NOMO-1 (cell line): ENCODE measurements around the gene ARID1B.

ENCODE experiments used
- DNase-seq, 2 experiments: peaks; one replicate each; lab custom pipeline; 2025; ENCODE audit not compliant: unreplicated experiment in 2 of 2; lab: John Stamatoyannopoulos, UW

ARID1B gene

DNA sequence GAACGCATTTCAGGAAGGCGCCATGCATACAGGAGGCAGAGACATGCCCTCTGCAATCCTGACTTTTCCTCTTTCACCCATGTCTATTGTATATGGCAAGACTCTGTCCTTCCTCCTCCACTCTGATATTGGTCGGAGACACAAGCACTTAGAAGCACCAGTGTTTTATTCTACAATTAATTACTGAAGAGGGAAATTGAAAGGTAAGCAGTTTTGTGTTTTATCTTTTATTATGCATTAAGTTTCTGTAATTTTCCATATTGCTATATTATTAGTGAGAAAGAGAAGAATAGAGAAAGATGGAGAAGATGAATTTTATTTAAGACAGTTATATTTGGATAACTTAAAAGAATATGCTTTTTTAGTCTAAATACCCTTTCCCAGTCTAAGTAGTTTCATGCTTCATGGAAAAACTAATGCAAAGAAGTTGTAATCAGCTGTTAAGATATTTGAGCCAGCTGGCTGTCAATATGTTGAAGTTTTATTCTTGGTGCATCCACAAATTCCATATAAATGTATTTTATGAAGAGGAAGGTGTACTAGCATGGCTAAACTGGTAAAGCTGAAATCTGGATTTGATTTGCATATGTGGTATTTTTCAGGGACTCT lies 13.6 kb downstream of the ARID1B start:
- no peak for DNase-seq

DNA sequence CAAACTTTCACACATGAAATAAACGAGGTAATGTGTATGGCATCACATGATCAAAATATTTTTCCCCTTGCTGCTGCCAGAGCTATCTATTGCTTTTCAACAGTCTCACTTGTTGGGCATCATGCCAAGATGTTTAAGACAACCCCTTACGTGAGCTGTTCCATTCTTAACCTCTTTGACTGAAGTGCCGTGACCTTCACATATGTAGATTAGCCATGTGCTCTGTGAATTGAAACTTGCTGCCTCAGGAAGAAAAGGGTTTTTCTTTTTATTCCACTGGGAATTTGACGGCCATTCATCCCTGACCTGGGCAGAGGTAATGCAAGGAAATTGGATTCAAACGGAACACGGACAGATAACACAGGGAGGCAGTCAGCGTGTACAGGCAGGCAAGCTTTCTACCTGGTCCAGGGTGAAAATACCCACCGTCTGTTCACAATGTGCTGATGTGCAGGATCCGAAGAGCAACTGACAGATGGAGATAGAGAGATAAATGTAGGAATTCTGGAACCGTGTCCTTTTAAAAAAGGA lies 14.2 kb downstream of the ARID1B start:
- no peak for DNase-seq

DNA sequence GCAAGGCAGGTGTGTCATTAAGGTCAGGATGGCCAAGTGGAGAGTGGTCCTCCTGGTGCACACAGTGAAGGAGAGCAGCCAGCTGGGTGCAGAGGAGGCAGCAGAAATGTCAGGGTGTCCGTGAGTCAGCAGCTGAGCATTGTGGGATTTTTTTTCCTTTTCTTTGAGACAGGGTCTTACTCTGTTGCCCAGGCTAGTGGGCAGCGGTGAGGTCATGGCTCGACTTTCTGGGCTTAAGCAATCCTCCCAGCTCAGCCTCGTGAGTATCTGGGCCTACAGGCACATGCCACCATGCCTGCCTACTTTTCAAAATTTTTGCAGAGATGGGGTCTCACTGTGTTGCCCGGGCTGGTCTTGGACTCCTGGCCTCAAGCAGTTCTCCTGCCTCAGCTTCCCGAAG lies 16.0 kb downstream of the ARID1B start:
- no peak for DNase-seq

DNA sequence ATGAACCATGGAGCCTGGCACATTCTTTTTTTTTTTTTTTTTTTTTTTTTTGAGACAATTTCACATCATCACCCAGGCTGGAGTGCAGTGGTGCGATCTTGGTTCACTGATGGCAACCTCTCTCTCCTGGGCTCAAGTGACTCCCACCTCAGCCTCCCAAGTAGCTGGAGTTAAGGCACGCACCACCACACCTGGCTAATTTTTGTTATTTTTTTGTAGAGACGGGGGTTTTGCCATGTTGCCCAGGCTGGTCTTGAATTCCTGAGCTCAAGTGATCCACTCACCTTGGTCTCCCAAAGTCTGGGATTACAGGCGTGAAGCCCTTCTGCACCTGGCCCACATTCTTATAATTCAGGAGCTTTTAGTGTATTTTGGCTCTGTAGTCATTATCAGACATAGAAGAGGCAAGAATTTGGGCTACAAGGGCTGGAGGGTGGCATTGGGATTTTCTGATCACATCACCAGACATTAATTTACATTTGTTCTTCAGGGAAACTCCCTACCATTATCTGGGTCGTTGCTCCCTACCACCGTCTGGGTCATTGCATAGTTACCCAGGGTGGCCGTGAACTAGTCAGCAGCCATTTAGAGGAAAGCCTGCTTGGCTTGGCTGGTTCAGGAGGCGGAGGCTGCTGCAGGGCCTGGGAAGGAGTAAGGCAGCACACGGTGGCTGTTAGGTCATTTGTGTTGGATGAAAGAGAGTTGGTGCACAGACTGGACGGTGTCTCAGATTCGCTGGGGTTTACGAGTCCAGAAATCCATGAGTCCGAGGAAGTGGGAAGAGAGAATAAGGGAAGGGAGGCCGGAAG lies 17.6 kb downstream of the ARID1B start:
- DNase-seq, result no peak

DNA sequence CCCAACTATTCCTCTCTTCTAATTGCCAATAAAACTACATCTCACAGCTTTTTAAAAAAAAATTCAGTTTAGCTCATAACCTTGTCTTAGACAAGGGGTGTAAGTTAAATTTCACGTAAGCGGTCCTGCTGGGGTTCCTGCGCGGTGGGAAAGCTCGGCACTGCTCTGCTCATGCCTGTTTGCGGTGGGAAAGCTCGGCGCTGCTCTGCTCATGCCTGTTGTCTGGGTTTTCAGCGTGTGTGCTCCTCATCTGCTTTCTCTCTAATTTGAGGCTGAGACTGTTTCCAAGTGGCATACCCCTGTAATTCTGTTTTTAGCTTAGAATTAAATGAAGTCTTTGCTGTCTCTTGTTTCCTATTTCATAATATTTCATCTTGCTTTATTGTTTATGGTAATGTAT lies 18.6 kb downstream of the ARID1B start:
- no peak for DNase-seq

DNA sequence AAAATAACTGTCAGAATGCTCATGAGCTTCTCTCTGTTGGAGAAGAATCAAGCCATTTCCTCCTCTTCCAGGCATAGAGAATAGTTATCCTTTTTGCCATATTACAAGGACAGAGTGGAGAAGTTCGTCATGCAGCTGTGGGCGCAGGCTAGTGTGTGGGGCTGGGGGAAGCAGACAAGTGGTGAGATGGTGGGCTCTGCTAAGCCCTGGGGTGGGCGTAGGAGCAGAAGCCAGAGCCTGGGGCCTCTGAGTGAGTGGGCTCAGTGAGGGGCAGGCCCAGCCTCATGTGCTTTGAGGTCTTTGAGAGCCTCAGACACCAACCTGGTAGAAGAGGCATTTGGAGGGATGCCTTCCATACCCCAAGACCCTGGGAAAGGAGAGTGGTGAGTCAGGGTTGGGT lies 19.4 kb downstream of the ARID1B start:
- no peak for DNase-seq

DNA sequence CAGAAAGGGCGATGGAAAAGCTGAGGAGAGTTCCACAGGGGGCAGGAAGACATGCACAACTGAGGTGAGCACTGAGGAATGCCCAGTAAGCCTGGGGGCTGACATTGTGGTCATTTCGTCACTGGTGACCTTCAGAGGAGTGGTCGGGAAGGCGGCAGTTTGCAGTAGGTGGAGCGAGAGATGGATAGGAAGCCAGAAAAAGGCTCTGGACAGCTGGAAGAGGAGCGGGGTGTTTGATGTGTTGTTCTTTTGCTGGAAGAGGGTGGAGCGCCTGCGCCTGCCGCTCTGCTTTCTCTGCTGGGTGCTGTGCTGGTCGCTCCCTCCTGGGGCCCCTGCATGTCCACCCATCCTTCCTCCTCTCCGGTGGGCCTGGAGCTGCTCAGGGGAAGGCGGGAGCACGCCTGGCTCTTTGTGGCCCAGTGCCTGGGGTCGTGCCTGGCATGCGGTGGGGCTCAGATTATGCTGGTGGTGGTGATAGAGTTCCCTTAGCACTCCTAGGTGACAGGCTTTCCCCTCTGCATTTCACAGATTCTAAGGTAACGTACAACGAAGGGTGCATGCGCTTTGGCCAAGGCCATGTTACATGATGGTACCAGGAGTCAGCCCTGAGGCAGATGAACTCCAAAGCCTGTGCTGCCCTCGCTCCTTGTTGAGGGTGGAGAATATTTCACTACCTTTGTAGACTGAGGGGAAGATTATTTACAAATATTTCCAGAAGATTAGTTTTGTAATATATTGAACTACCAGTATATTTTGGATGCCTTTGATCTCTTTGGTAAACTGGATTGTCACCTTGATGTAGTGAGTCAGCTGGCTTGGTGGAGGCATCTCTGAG lies 20.9 kb downstream of the ARID1B start:
- DNase-seq, result no peak

DNA sequence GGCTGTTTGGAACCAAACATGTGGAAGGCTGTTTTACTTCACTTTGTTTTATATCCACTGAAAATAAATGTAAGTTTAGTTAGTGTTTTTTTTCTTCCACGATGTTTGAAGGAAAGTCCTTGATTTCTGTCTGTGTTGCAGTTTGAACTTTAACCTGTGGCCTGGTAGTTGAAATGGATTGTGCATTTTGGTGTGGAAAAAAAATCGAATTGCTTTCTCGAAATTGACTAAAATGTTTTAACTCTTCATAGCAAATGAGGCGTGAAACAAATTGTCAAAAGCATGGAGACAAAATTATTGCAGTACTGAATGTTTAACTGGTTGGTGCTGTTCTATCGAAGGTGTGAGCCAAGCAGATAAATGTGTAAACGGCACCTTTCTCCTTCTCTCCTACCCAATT lies 24.5 kb downstream of the ARID1B start:
- no peak for DNase-seq

DNA sequence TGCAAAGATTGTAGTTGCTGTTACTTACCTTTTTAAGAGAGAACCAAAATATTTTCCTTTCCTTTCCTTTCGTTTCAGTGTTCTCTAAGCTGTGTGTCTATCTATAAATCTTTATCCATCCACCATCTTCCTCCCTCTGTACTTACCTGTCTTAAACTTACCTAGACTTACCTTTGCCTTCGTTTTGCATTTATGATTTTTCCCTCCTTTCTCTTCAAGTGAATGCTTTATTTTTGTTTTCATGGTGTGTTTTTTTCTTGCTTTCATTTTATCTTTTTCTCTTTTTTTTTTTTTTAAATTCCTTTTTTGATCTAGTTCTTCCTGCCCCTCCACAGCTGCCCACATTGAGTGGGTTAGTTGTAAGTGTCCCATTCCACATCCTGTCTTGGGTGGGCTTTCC lies 26.2 kb downstream of the ARID1B start:
- DNase-seq, result no peak

DNA sequence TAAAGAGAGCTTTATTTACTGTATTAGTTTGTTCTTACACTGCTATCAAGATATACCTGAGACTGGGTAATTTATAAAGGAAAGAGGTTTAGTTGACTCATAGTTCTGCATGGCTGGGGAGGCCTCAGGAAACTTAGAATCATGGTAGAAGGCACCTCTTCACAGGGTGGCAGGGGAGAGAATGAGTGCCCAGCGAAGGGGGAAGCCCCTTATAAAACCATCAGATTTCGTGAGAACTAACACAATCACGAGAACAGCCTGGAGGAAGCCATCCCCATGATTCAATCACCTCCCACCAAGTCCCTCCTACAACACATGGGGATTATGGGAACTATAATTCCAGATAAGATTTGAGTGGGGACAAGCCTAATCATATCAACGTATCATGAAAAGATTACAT lies 27.2 kb downstream of the ARID1B start:
- no peak for DNase-seq

DNA sequence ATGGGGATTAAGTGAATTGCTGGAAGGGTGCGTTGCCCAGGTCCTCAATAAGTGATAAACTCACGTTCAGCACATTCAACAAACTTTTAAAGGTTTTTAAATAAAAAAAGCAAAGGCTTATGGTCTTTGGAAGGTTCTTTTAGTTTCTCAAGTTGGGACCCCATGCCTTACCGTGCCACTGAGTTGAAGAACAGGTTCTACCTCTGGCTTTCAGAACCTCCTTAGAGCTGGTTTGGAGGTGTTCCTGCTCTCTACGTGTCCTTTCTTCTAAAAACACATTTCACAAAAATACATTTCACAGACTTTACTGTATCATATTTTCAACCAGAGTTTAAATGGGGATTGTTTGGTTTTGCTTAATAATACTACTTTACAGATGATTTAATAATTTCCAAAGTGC lies 29.0 kb downstream of the ARID1B start:
- no peak for DNase-seq

DNA sequence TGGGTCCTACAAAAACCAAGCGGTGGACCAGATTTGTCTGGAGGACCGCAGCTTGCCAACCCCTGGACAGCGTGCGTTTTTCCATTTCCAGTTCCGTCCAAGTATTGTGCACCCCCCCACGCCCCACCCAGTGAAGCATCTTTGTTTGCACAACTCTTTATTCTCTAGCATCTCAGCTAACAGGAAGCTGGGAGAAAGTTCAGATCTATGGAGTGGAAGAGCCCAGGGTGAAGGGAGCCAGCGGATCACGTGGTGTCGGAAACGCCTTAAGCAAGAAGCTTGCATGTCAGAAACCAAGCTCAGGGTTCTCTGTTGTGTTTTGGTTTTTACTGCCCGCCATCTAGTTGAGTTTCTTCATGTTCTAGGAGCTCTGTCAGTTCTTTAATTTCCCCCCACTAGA lies 29.9 kb downstream of the ARID1B start:
- DNase-seq, result peak; percentile 36 to 40

DNA sequence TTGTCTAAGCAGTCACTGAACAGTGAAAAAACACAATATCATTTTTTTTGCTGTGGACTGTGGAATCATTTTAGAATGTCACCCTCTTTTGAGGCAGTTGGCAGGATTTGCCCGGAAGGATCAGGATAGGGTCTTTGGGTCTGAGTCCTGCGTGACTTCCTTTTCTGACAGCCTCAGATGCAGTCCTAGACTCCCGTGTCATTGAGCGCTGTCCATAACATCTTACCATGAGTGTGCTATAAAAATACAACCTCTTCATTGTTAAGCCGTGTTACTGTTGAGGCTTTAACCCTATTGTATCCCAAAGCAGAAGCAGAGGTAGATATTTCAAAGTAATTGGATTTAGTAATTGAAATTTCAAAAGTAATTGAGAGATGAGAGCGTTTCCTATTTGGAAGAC lies 30.6 kb downstream of the ARID1B start:
- no peak for DNase-seq

DNA sequence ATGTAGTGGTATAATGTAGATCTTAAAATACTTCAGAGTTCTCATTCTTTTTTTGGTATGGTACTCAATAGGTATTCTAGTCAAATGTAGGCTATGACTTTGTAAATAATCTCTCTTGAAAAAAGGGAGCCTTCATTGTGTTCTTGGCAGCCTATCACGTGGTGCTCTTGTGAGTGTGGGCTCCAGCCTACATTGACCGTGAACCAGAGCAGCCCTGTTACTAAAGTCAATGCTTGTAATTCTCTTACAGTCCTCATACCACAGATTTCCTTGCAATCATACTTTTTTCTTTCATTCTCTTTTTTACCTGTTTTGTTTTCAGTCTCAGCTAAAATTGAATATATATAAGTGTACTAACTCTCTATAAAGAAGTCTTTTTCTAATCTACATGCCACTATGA lies 31.1 kb downstream of the ARID1B start:
- no peak for DNase-seq

DNA sequence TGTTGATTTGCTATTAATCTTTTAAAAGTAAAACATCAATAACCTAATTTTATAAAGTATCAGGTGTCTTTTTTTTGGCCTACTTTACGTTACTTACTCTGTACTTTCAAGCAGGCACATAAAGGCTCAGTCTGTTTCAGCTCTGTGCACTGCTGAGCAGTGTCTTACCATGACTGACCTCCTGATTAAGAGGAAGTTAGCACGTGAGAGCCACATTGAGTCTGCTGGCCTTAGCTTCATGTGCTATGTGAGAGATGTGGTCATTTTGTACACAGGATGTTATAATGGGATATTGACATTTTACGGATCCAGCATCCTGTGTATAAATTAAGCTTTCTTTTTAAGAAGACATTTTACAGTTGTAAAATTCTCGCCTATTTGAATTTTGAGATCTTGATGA lies 31.9 kb downstream of the ARID1B start:
- DNase-seq, result peak in 1 of 2 experiments; percentile 44

DNA sequence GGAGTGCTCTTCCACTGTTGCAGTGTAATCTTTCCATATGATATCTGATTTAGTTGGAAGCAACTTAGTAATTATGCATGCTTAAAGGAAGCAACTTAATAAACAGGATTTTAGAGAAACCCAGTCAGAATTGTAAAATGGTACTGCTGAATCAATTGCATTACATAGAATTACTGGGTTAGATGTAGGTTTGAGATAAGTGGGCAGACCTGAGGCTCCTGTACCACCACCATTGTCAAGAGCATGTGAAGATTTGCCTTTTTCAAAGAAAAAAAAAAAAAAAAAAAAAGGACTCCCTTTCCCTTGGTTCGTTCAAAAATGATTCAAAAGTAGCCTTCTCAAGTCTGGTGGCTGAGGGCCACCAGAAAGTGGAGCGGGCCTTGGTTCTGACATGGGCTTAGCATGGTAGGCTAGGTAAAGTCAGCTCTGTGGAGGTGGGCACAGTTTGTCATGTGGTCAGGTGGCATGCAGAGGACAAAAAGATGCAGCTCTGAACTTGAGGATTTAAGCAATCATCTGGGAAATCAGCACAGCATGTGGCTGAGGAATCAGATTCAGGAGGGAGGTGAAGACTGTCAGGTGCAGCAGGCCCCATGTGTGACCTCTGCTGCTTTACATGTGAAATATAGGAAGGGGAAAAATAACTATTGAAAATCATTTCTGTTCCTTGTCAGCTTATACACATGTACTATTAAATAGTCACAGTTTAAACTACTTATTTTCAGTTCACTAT lies 32.4 kb downstream of the ARID1B start:
- no peak for DNase-seq

DNA sequence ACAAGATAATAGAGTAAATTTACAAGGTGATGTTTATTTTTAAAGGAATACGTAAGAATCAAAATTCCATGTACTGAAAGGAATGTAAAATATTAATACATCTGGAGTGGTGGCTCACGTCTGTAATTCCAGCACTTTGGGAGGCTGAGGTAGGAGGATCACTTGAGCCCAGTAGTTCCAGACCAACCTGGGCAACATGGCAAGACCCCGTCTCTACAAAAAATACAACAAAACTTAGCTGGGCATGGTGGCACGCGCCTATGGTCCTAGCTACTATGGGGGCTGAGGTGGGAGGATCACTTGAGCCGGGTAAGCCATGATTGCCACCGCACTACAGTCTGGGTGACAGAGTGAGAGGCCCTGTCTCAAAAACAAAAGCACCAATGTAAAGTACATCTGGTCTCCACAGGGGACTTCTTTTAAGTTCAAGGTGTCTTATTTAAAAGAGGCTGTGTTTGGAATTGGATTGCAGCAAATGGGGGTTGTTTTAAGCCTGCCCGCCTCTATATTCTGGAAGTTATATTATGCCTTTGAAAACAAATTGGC lies 36.9 kb downstream of the ARID1B start:
- no peak for DNase-seq

DNA sequence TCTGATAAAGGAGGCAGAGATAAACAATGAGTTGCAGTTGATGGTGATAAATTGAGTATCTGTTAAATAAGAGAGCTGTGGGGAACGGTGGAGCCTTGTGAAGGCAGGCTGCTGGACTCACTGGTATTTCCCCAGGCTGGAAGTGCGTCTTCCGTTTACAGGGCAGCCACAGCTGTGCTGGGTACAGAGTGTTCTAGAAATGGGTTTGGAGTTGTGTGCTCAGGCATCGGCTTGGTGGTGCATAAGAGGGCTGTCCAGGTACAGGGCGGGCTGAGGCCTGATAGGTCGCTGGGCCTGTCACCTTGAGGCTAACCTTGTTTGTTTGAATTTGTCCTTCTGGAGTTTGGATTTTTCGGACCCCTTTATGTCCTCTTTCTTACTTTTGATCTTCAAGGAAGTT lies 39.3 kb downstream of the ARID1B start:
- DNase-seq, result no peak

DNA sequence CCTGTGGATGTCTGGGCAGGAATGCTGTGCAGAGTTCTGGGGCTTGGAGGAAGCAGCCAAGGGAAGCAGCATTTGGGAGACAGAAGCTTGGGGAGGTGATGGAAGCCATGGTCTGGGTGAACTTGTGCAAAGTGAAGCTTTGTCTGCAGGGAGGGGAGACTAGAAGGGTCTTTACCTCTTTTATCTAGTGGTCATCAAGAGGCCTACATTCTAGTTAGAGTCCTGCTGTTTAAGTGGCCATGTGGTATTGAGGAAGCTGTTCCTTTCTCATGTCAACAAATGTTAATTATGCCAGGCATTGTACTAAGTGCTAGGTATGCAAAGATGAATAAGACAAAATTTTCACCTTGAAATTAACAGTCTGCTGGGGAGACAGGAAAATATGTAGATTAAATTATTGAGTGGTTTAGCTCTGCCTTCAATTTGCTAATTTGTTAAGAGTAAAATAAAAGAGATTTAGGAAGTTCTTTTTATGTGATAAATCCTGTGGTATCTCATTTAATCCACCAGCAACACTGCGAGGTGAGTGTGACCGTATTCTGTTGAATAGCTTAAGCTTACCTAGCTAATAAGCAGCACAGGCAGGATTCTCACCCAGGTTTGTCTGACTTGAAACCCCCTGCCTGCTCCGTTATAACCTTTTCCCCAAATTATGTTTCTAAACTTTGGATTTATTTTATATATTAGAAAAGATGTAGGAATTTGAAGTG lies 43.1 kb downstream of the ARID1B start:
- DNase-seq, result no peak

DNA sequence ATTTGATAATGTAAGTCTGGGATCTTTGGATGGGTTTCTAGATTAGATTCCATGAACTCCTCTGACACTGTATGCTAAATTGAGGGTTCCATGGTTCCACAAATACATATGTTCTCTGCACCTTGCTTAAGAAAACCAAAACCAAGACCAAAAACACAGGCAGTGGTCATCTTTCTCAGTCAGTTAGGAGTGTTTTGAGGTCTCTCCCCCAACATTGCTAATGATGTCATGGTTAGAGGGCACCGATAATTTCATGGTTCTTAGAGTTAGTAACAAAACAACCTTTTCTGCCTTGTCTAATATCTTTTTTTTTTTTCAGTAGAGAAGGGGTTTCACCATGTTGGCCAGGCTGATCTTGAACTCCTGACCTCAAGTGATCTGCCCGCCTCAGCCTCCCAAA lies 44.5 kb downstream of the ARID1B start:
- no peak for DNase-seq
